Fibroblast of lung (primary cell): ENCODE data around the gene PRRT2. TPM values are rescaled to one million over a fixed set of nuclear protein-coding genes. Genes with fewer than 3 reads are reported as not detected.

Experiments
- DNase-seq, 2 donors: peaks; one replicate each; pipeline versions ENCODE4 v3.0.0 to v3.0.0-alpha.2; 2010; ENCODE audit warnings: low read depth in 2 of 2
- H2AFZ ChIP-seq: 2 replicates; pipeline ENCODE4 v1.5.1; 2012; ENCODE audit warnings: low read length, control low read depth, inconsistent platforms
- H3K27ac ChIP-seq: 2 replicates; pipeline ENCODE4 v1.5.1; 2011; ENCODE audit warnings: low read length, control low read depth; ENCODE audit not compliant: insufficient read depth
- H3K27me3 ChIP-seq: 2 replicates; pipeline ENCODE4 v1.5.1; 2011; ENCODE audit warnings: mild to moderate bottlenecking, low read length; ENCODE audit not compliant: control insufficient read depth, insufficient read depth
- H3K36me3 ChIP-seq: 2 replicates; pipeline ENCODE4 v1.5.1; 2011; ENCODE audit warnings: low read length; ENCODE audit not compliant: control insufficient read depth, insufficient read depth
- H3K4me1 ChIP-seq: 2 replicates; pipeline ENCODE4 v1.5.1; 2011; ENCODE audit warnings: low read length; ENCODE audit not compliant: control insufficient read depth, insufficient read depth; ENCODE audit errors: extremely low read depth
- H3K4me2 ChIP-seq: 2 replicates; pipeline ENCODE4 v1.5.1; 2011; ENCODE audit warnings: low read length, control low read depth; ENCODE audit not compliant: insufficient read depth; ENCODE audit errors: extremely low read depth
- H3K4me3 ChIP-seq, 4 experiments: fragments of 200-600 bp in 1 of 4; sonication (generic) in 1 of 4; replicated peaks in 1 of 4; 2 replicates each; pipeline ENCODE4 v1.5.1; 2011 to 2016; ENCODE audit warnings: low read length in 4 of 4, low read depth in 3 of 4, mild to moderate bottlenecking in 3 of 4, control low read depth in 2 of 4, inconsistent platforms in 1 of 4, mixed read lengths in 1 of 4; ENCODE audit not compliant: insufficient read depth in 1 of 4; ENCODE audit errors: control extremely low read depth in 1 of 4
- H3K79me2 ChIP-seq: 2 replicates; pipeline ENCODE4 v1.5.1; 2012; ENCODE audit warnings: mild to moderate bottlenecking, low read length, inconsistent platforms; ENCODE audit not compliant: control insufficient read depth, insufficient read depth
- H3K9ac ChIP-seq: 2 replicates; pipeline ENCODE4 v1.5.1; 2011; ENCODE audit warnings: mild to moderate bottlenecking, low read length, control low read depth; ENCODE audit not compliant: insufficient read depth
- H3K9me3 ChIP-seq: 2 replicates; pipeline ENCODE4 v1.5.1; 2012; ENCODE audit warnings: low read depth, low read length; ENCODE audit not compliant: control insufficient read depth, insufficient read depth
- H4K20me1 ChIP-seq: 2 replicates; pipeline ENCODE4 v1.5.1; 2011; ENCODE audit warnings: low read length; ENCODE audit not compliant: control insufficient read depth, insufficient read depth; ENCODE audit errors: extremely low read depth
- CTCF ChIP-seq, 2 donors: IDR thresholded peaks in 1 of 2; conservative IDR thresholded peaks in 1 of 2; 1 replicate in 1 of 2; 2 replicates in 1 of 2; pipeline ENCODE4 v1.5.1; 2011 to 2012; ENCODE audit warnings: low read length in 2 of 2, control low read depth in 1 of 2, inconsistent platforms in 1 of 2, low read depth in 1 of 2, mild to moderate bottlenecking in 1 of 2
- EZH2 ChIP-seq: IDR thresholded peaks from 2 replicates; pipeline ENCODE4 v1.5.1; 2012; ENCODE audit warnings: low read length, control low read depth, mild to moderate bottlenecking; ENCODE audit errors: missing control alignments
- polyA plus RNA-seq, 2 donors: library from polyadenylated mRNA; depleted of rRNA in 1 of 2; stranded (reverse) in 1 of 2; unstranded in 1 of 2; fragments of >200 nt; gene quantifications; 2 replicates each; pipeline ENCODE4 v1.2.1, GENCODE V29; 2011 to 2012; ENCODE audit warnings: missing spikeins in 1 of 2
- total RNA-seq: library from RNA; depleted of rRNA; stranded (reverse); fragments of >200 nt; gene quantifications from 2 replicates; pipeline ENCODE4 v1.2.1, GENCODE V29; 2014

Gene PRRT2
- total and polyA plus RNA-seq, 2 donors (not counting 1 experiment from before 2014, with no cell fraction given), result 1.3 to 2.1 TPM

- H3K27me3 ChIP-seq, result no peaks in the 10 kb centered on the region
- H3K79me2 ChIP-seq, result no peaks in the 10 kb centered on the region
- TF ChIP-seq CTCF (conservative IDR thresholded peaks at IDR 0.05 in 1 of 2, IDR thresholded peaks at IDR 0.05 in 1 of 2; ENCODE audit: low read depth in 1 of 2, low read length in 2 of 2) (no peak), EZH2 (no peak)
- no peaks in the 10 kb centered on the region for H4K20me1 ChIP-seq
- no peak overlapping the region for H3K4me3 ChIP-seq
- no peak overlapping the region for H2AFZ ChIP-seq
- no peak overlapping the region for H3K9ac ChIP-seq
- no peaks in the 10 kb centered on the region for H3K9me3 ChIP-seq
- H3K36me3 ChIP-seq, result peaks cover 11% of the 10 kb centered on the region
- H3K4me1 ChIP-seq, result no peaks in the 10 kb centered on the region
- DNase-seq, result no peak
- no peak overlapping the region for H3K4me2 ChIP-seq
- no peak overlapping the region for H3K27ac ChIP-seq
These were observed 42.6 kb downstream of the PRRT2 start for GRCh38 chr16:29854520-29855100.

- TF ChIP-seq CTCF (conservative IDR thresholded peaks at IDR 0.05 in 1 of 2, IDR thresholded peaks at IDR 0.05 in 1 of 2; ENCODE audit: low read depth in 1 of 2, low read length in 2 of 2), result no peak
- no peak for TF ChIP-seq EZH2
- Histone ChIP-seq H3K79me2 (peaks cover 9% of the 10 kb centered on the region), H3K9me3 (no peaks in the 10 kb centered on the region), H3K4me2 (no peak overlapping the region), H3K9ac (no peak overlapping the region), H3K27me3 (no peaks in the 10 kb centered on the region), H4K20me1 (no peaks in the 10 kb centered on the region), H3K4me3 (no peak overlapping the region), H3K4me1 (no peaks in the 10 kb centered on the region), H3K27ac (no peak overlapping the region), H2AFZ (no peak overlapping the region), H3K36me3 (peaks cover 9% of the 10 kb centered on the region)
- peak; percentile 61 to 73 for DNase-seq
These were observed 45.3 kb downstream of the PRRT2 start for GRCh38 chr16:29857133-29857760.

GRCh38 chr16:29858149-29858849 is 46.3 kb downstream of the PRRT2 start:
- Histone ChIP-seq H3K36me3 (peaks cover 9% of the 10 kb centered on the region), H3K79me2 (peaks cover 14% of the 10 kb centered on the region), H4K20me1 (no peaks in the 10 kb centered on the region), H3K4me3 (no peak overlapping the region), H3K27ac (no peak overlapping the region), H3K9me3 (no peaks in the 10 kb centered on the region), H3K27me3 (no peaks in the 10 kb centered on the region), H3K9ac (no peak overlapping the region), H3K4me2 (no peak overlapping the region), H3K4me1 (no peaks in the 10 kb centered on the region), H2AFZ (no peak overlapping the region)
- TF ChIP-seq CTCF (conservative IDR thresholded peaks at IDR 0.05 in 1 of 2, IDR thresholded peaks at IDR 0.05 in 1 of 2; ENCODE audit: low read depth in 1 of 2, low read length in 2 of 2) (no peak), EZH2 (no peak)
- no peak for DNase-seq
